OCI-M2 (cell line): ENCODE data around the gene IQCM.
"Not testable (repeated sequence)": the region's sequence is repeated elsewhere in the genome, so short reads cannot be mapped to it uniquely, and the experiment has no call there.

Source experiments
- DNase-seq: peaks from one replicate; lab custom pipeline; 2025; ENCODE audit not compliant: unreplicated experiment; lab: John Stamatoyannopoulos, UW

IQCM gene

GRCh38 chr4:149589826-149590225 lies 225.8 kb downstream of the IQCM start:
- no peak for DNase-seq

GRCh38 chr4:149584722-149585121 lies 230.9 kb downstream of the IQCM start:
- no peak for DNase-seq

GRCh38 chr4:149574971-149575370 lies 240.7 kb downstream of the IQCM start:
- DNase-seq, result no peak

- no peak for DNase-seq
Measured at GRCh38 chr4:149572716-149573115, 242.9 kb downstream of the IQCM start.

- no peak for DNase-seq
Measured at GRCh38 chr4:149555799-149556198, 259.8 kb downstream of the IQCM start.

GRCh38 chr4:149555146-149555545 lies 260.5 kb downstream of the IQCM start:
- DNase-seq, result no peak

GRCh38 chr4:149553959-149554520 lies 261.6 kb downstream of the IQCM start:
- DNase-seq, result no peak

- no peak for DNase-seq
Measured at GRCh38 chr4:149552601-149553000, 263.0 kb downstream of the IQCM start.

GRCh38 chr4:149549911-149550310 lies 265.7 kb downstream of the IQCM start:
- DNase-seq, result no peak

- DNase-seq, result no peak
Measured at GRCh38 chr4:149534779-149535178, 280.9 kb downstream of the IQCM start.

- DNase-seq, result no peak
Measured at GRCh38 chr4:149531861-149532260, 283.8 kb downstream of the IQCM start.

GRCh38 chr4:149523039-149523438 lies 292.6 kb downstream of the IQCM start:
- no peak for DNase-seq

GRCh38 chr4:149521611-149522425 lies 293.8 kb downstream of the IQCM start:
- DNase-seq, result no peak

- DNase-seq, result no peak
Measured at GRCh38 chr4:149518471-149518870, 297.2 kb downstream of the IQCM start.

GRCh38 chr4:149513081-149513480 lies 302.6 kb downstream of the IQCM start:
- DNase-seq, result no peak

- no peak for DNase-seq
Measured at GRCh38 chr4:149512501-149512900, 303.1 kb downstream of the IQCM start.

- DNase-seq, result no peak
Measured at GRCh38 chr4:149511558-149512298, 303.9 kb downstream of the IQCM start.

GRCh38 chr4:149507309-149507708 lies 308.3 kb downstream of the IQCM start:
- DNase-seq, result not testable (repeated sequence)

- DNase-seq, result no peak
Measured at GRCh38 chr4:149500806-149501205, 314.8 kb downstream of the IQCM start.

GRCh38 chr4:149499726-149500125 lies 315.9 kb downstream of the IQCM start:
- no peak for DNase-seq

- no peak for DNase-seq
Measured at GRCh38 chr4:149498246-149498645, 317.4 kb downstream of the IQCM start.

GRCh38 chr4:149493492-149493891 lies 322.2 kb downstream of the IQCM start:
- DNase-seq, result no peak
